ENCODE results near the gene MAP3K20.
A peak's percentile ranks its signal among the peaks of the same experiment; 100 is the strongest.

GRCh38 chr2:173210270-173211196 is 134.9 kb downstream of the MAP3K20 start:
- TF ChIP-seq CTCF (IDR thresholded peaks at IDR 0.05) (peak; percentile 76 to 91 (median 83)), POLR2A (IDR thresholded peaks at IDR 0.05) (no peak)
